Coronary artery (tissue), 2 donors: Measurements from ENCODE around the gene MICAL2.

ENCODE experiments used
- DNase-seq: peaks from one replicate; pipeline ENCODE4 v3.0.0-alpha.2; 2017; ENCODE audit warnings: low spot score
- H3K27ac ChIP-seq, 2 donors: fragments of 200-600 bp; sonication (generic); one replicate each; pipeline ENCODE4 v1.5.1; 2016 to 2019
- H3K4me3 ChIP-seq: fragments of 200-600 bp; sonication (generic); 2 replicates; pipeline ENCODE4 v1.5.1; 2016; ENCODE audit warnings: mild to moderate bottlenecking, moderate library complexity
- CTCF ChIP-seq: fragments of 200-600 bp; sonication (generic); IDR thresholded peaks from one replicate; pipeline ENCODE4 v1.5.1; 2019; ENCODE audit warnings: antibody characterized with exemption

Gene MICAL2

GRCh38 chr11:12160680-12161079, 50.3 kb downstream of the MICAL2 start:
- peak overlapping the region; percentile 93 to 99 for H3K27ac ChIP-seq
- peak overlapping the region; percentile 11 for H3K4me3 ChIP-seq
- TF ChIP-seq CTCF: no peak
- peak; percentile 82 for DNase-seq

- DNase-seq: peak; percentile 87
- Histone ChIP-seq H3K27ac (peak overlapping the region; percentile 93 to 99), H3K4me3 (peak overlapping the region; percentile 39)
- no peak for TF ChIP-seq CTCF
Measured at GRCh38 chr11:12161137-12161536, 50.7 kb downstream of the MICAL2 start.

GRCh38 chr11:12161603-12162350, 51.4 kb downstream of the MICAL2 start:
- peak; percentile 58 for DNase-seq
- TF ChIP-seq CTCF: no peak
- peak overlapping the region; percentile 39 for H3K4me3 ChIP-seq
- peak overlapping the region; percentile 93 to 99 for H3K27ac ChIP-seq

GRCh38 chr11:12162652-12163051, 52.3 kb downstream of the MICAL2 start:
- no peak for TF ChIP-seq CTCF
- H3K27ac ChIP-seq: peak overlapping the region; percentile 93 to 99
- peak overlapping the region; percentile 14 for H3K4me3 ChIP-seq
- no peak for DNase-seq

GRCh38 chr11:12163181-12163941, 53.0 kb downstream of the MICAL2 start:
- Histone ChIP-seq H3K27ac (peak overlapping the region; percentile 93 to 99), H3K4me3 (peak overlapping the region; percentile 14)
- TF ChIP-seq CTCF: no peak
- peak; percentile 96 for DNase-seq

- Histone ChIP-seq H3K27ac (peak overlapping the region; percentile 93 to 99), H3K4me3 (no peak overlapping the region)
- DNase-seq: peak; percentile 73
- no peak for TF ChIP-seq CTCF
Measured at GRCh38 chr11:12164061-12165014, 53.9 kb downstream of the MICAL2 start.
